Activated CD4-positive, alpha-beta T cell treated with anti-CD3 and anti-CD28 coated beads for 36 hours (primary cell): ENCODE results near the gene HSD17B14. TPM values are rescaled to one million over a fixed set of nuclear protein-coding genes. Genes with fewer than 3 reads are reported as not detected.
"Not testable (repeated sequence)": the region's sequence is repeated elsewhere in the genome, so short reads cannot be mapped to it uniquely, and the experiment has no call there.

ENCODE experiments used
- ATAC-seq: fragments of 200-7000 bp; cut with Tn5 transposase; one replicate; pipeline ENCODE4 v1.10.0; 2021; ENCODE audit warnings: mild to moderate bottlenecking, moderate library complexity
- CTCF ChIA-PET: fragments of 350-600 bp; sonication (Branson Sonifier 250); formaldehyde crosslinking; loops from one replicate; lab custom pipeline; 2021; ENCODE audit warnings: antibody characterized with exemption; lab: Charles Lee
- POLR2A ChIA-PET: fragments of 350-600 bp; sonication (Branson Sonifier 250); formaldehyde crosslinking; loops from one replicate; lab custom pipeline; 2021; ENCODE audit warnings: antibody characterized with exemption, inconsistent platforms; lab: Charles Lee
- DNase-seq: peaks from one replicate; pipeline ENCODE4 v3.0.0-alpha.2; 2020
- H3K27ac Mint-ChIP-seq: one replicate; pipeline ENCODE4 v1.8.0; 2021; ENCODE audit warnings: mixed read lengths
- H3K27me3 Mint-ChIP-seq: one replicate; pipeline ENCODE4 v1.8.0; 2021; ENCODE audit warnings: mixed read lengths
- H3K36me3 Mint-ChIP-seq: one replicate; pipeline ENCODE4 v1.8.0; 2021; ENCODE audit warnings: low read depth, mixed read lengths
- H3K4me1 Mint-ChIP-seq: one replicate; pipeline ENCODE4 v1.8.0; 2021; ENCODE audit warnings: mixed read lengths
- H3K4me3 Mint-ChIP-seq: one replicate; pipeline ENCODE4 v1.8.0; 2021; ENCODE audit warnings: mild to moderate bottlenecking, moderate library complexity, mixed read lengths
- H3K9me3 Mint-ChIP-seq: one replicate; pipeline ENCODE4 v1.8.0; 2021; ENCODE audit warnings: low read depth, mixed read lengths
- intact Hi-C, 2 experiments: fragments of 100-400 bp; cut with DNase I in 1 of 2; cut with micrococcal nuclease in 1 of 2; formaldehyde crosslinking; loops; one replicate each; pipeline versions ENCODE4 v1.14.2 to v1.15.1; 2022 to 2024; cut with DNase I, micrococcal nuclease
- total RNA-seq, 2 experiments: library from RNA; stranded (reverse); gene quantifications; one replicate each; pipeline ENCODE4 v1.2.3, GENCODE V29; 2021

Gene HSD17B14
- under 1 TPM; 0.21 to 0.83 TPM for total RNA-seq

- intact Hi-C loops, result loop anchor here in 1 of 2 experiments (1.0 to 10.0 kb wide), 3 partner anchors 36 to 322 kb away; partner anchors contain the start of genes FTL, LMTK3 and PPP1R15A
- ChIA-PET POLR2A (no interaction called here), CTCF (interaction anchor here (0.6 to 2.5 kb wide), 15 partner anchors 9 to 236 kb away, joined by 3 to 23 read pairs (median 4); partner anchors contain the start of genes GYS1 and RUVBL2)
- Mint-ChIP-seq H3K4me3 (peak within 1 kb of the TSS; percentile 71), H3K27ac (peak within 1 kb of the TSS; percentile 83), H3K27me3 (no peaks in the 10 kb centered on the region), H3K4me1 (peaks cover 18% of the 10 kb centered on the region), H3K36me3 (no peaks in the 10 kb centered on the region), H3K9me3 (no peaks in the 10 kb centered on the region)
- ATAC-seq (peak; percentile 14), DNase-seq (peak; percentile 11)
Measured at GRCh38 chr19:48836089-48837017, at the start of gene HSD17B14. Gene HSD17B14, minus strand, starts transcription at chr19:48836491. Its CDS starts 80 bp downstream, at chr19:48836411.

- no peak for ATAC-seq
- no peaks in the 10 kb centered on the region for H3K9me3 Mint-ChIP-seq
- POLR2A ChIA-PET, result interaction anchor here (0.6 kb wide), 1 partner anchor 57 kb away, joined by 3 read pairs; no protein-coding TSS in a partner anchor
- intact Hi-C loops, result no loop called here
- DNase-seq, result no peak
- no peak overlapping the region for H3K27ac Mint-ChIP-seq
- CTCF ChIA-PET, result no interaction called here
- no peaks in the 10 kb centered on the region for H3K27me3 Mint-ChIP-seq
- peaks cover under 1% of the 10 kb centered on the region for H3K4me1 Mint-ChIP-seq
- no peak overlapping the region for H3K4me3 Mint-ChIP-seq
- peaks cover 3% of the 10 kb centered on the region for H3K36me3 Mint-ChIP-seq
Measured at GRCh38 chr19:48883726-48884125, 47.4 kb upstream of the HSD17B14 start.

GRCh38 chr19:48881741-48882657 is 45.7 kb upstream of the HSD17B14 start:
- DNase-seq (peak; percentile 33), ATAC-seq (peak; percentile 85)
- H3K27ac Mint-ChIP-seq, result no peak overlapping the region
- intact Hi-C loops, result no loop called here
- H3K9me3 Mint-ChIP-seq, result no peaks in the 10 kb centered on the region
- H3K36me3 Mint-ChIP-seq, result peaks cover 14% of the 10 kb centered on the region
- ChIA-PET CTCF (interaction anchor here (0.7 to 0.8 kb wide), 2 partner anchors 13 to 169 kb away, joined by 3 read pairs; no protein-coding TSS in a partner anchor), POLR2A (no interaction called here)
- H3K27me3 Mint-ChIP-seq, result no peaks in the 10 kb centered on the region
- H3K4me1 Mint-ChIP-seq, result peaks cover 18% of the 10 kb centered on the region
- H3K4me3 Mint-ChIP-seq, result no peak overlapping the region

- POLR2A ChIA-PET, result interaction anchor here (0.9 kb wide), 1 partner anchor 91 kb away, joined by 3 read pairs; no protein-coding TSS in a partner anchor
- not testable (repeated sequence) for ATAC-seq
Measured at GRCh38 chr19:48879696-48880095, 43.4 kb upstream of the HSD17B14 start.

GRCh38 chr19:48879025-48879637 is 42.8 kb upstream of the HSD17B14 start:
- H3K27ac Mint-ChIP-seq, result no peak overlapping the region
- POLR2A ChIA-PET, result no interaction called here
- H3K36me3 Mint-ChIP-seq, result peaks cover 39% of the 10 kb centered on the region
- ATAC-seq, result no peak
- no peak for DNase-seq
- no peaks in the 10 kb centered on the region for H3K9me3 Mint-ChIP-seq
- H3K4me1 Mint-ChIP-seq, result peaks cover 36% of the 10 kb centered on the region
- no peak overlapping the region for H3K4me3 Mint-ChIP-seq
- H3K27me3 Mint-ChIP-seq, result no peaks in the 10 kb centered on the region
- CTCF ChIA-PET, result interaction anchor here (0.6 to 2.1 kb wide), 4 partner anchors 17 to 114 kb away, joined by 3 to 6 read pairs (median 4); partner anchors contain the start of genes GYS1 and RUVBL2
- intact Hi-C loops, result loop anchor here in 1 of 2 experiments (10.0 kb wide), 5 partner anchors 456 to 796 kb away; partner anchors contain the start of genes CD37, LIG1, PRMT1 and RRAS

More at GRCh38 chr19:48879696-48880095, 43.4 kb upstream of the HSD17B14 start:
- H3K4me1 Mint-ChIP-seq, result peaks cover 31% of the 10 kb centered on the region
- intact Hi-C loops, result loop anchor here in 1 of 2 experiments (10.0 kb wide), 5 partner anchors 455 to 795 kb away; partner anchors contain the start of genes CD37, LIG1, PRMT1 and RRAS
- not testable (repeated sequence) for DNase-seq, H3K4me3 Mint-ChIP-seq, H3K9me3 Mint-ChIP-seq, H3K27me3 Mint-ChIP-seq, H3K27ac Mint-ChIP-seq
- CTCF ChIA-PET, result interaction anchor here (0.6 to 2.1 kb wide), 3 partner anchors 17 to 114 kb away, joined by 3 to 6 read pairs (median 5); partner anchors contain the start of genes GYS1 and RUVBL2
- peaks cover 33% of the 10 kb centered on the region for H3K36me3 Mint-ChIP-seq

- Mint-ChIP-seq H3K4me3 (no peak overlapping the region), H3K27ac (peak overlapping the region; percentile 70), H3K9me3 (no peaks in the 10 kb centered on the region), H3K4me1 (peaks cover 44% of the 10 kb centered on the region), H3K36me3 (peaks cover 46% of the 10 kb centered on the region), H3K27me3 (no peaks in the 10 kb centered on the region)
- DNase-seq, result peak; percentile 24
- CTCF ChIA-PET, result interaction anchor here (1.4 to 2.0 kb wide), 2 partner anchors 36 to 91 kb away, joined by 3 to 5 read pairs; no protein-coding TSS in a partner anchor
- ATAC-seq, result no peak
- intact Hi-C loops, result loop anchor here in 1 of 2 experiments (10.0 kb wide), 5 partner anchors 456 to 796 kb away; partner anchors contain the start of genes CD37, LIG1, PRMT1 and RRAS
- POLR2A ChIA-PET, result interaction anchor here (0.6 kb wide), 1 partner anchor 1000 kb away, joined by 5 read pairs; no protein-coding TSS in a partner anchor
Measured at GRCh38 chr19:48878196-48879024, 42.1 kb upstream of the HSD17B14 start.

- Mint-ChIP-seq H3K4me3 (no peak overlapping the region), H3K36me3 (peaks cover 52% of the 10 kb centered on the region), H3K27ac (peak overlapping the region; percentile 70), H3K9me3 (no peaks in the 10 kb centered on the region), H3K4me1 (peaks cover 48% of the 10 kb centered on the region), H3K27me3 (no peaks in the 10 kb centered on the region)
- ATAC-seq (no peak), DNase-seq (no peak)
- POLR2A ChIA-PET, result interaction anchor here (0.7 kb wide), 1 partner anchor 9 kb away, joined by 3 read pairs; no protein-coding TSS in a partner anchor
- intact Hi-C loops, result loop anchor here in 1 of 2 experiments (10.0 kb wide), 5 partner anchors 457 to 797 kb away; partner anchors contain the start of genes CD37, LIG1, PRMT1 and RRAS
- CTCF ChIA-PET, result interaction anchor here (1.4 kb wide), 1 partner anchor 90 kb away, joined by 3 read pairs; no protein-coding TSS in a partner anchor
Measured at GRCh38 chr19:48877855-48878195, 41.5 kb upstream of the HSD17B14 start.

GRCh38 chr19:48876043-48876981 is 40.0 kb upstream of the HSD17B14 start:
- Mint-ChIP-seq H3K4me3 (peak overlapping the region; percentile 98), H3K27ac (peak overlapping the region; percentile 99), H3K4me1 (peaks cover 52% of the 10 kb centered on the region), H3K36me3 (peaks cover 58% of the 10 kb centered on the region)
- DNase-seq, result peak; percentile 80
- CTCF ChIA-PET, result interaction anchor here (0.6 to 1.3 kb wide), 4 partner anchors 117 to 619 kb away, joined by 4 to 8 read pairs (median 4); partner anchors contain the start of genes GYS1 and RUVBL2
- POLR2A ChIA-PET, result interaction anchor here (0.6 to 1.2 kb wide), 7 partner anchors 24 to 616 kb away, joined by 3 to 4 read pairs (median 3); partner anchors contain the start of genes NUCB1, SYNGR4 and TMEM143
- ATAC-seq, H3K27me3 Mint-ChIP-seq, H3K9me3 Mint-ChIP-seq: not testable (repeated sequence)
- intact Hi-C loops, result loop anchor here in 1 of 2 experiments (10.0 kb wide), 5 partner anchors 458 to 798 kb away; partner anchors contain the start of genes CD37, LIG1, PRMT1 and RRAS
